ENCODE results near the gene ETFDH.

DNA sequence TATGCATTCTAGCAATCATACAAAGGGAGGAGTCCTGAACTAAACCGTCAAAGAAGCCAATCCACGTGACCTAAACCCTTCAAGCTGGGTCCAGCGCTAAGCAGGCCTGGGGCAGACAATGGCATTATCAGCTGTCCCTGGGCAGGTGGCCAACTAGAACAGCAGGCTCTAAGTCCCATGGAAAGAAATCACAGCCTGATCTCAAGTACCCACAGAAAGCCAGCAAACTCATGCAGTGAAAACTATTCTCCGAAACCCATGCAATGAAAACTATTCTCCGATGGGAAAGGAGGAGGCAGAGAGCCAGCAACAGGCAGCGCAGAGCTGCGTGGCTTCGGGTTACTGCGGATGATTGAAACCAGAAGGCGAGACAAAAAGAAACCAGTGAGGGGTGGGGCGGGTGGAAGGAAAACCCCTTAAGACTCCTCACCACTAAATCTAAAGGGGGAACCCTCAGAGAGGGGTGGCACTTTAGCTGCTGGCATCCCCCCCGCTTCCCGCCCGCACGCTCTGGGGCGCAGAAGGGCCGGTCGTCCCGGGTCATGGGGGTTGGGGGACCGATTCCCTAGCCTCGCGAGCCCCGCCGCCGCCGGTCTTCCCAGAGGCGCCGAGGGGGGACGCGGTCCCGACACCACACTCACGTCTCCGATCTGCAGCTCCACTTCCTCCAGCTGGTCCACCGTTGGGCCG, 976 bp upstream of the ETFDH start:
- TF ChIP-seq, protein P1, sequence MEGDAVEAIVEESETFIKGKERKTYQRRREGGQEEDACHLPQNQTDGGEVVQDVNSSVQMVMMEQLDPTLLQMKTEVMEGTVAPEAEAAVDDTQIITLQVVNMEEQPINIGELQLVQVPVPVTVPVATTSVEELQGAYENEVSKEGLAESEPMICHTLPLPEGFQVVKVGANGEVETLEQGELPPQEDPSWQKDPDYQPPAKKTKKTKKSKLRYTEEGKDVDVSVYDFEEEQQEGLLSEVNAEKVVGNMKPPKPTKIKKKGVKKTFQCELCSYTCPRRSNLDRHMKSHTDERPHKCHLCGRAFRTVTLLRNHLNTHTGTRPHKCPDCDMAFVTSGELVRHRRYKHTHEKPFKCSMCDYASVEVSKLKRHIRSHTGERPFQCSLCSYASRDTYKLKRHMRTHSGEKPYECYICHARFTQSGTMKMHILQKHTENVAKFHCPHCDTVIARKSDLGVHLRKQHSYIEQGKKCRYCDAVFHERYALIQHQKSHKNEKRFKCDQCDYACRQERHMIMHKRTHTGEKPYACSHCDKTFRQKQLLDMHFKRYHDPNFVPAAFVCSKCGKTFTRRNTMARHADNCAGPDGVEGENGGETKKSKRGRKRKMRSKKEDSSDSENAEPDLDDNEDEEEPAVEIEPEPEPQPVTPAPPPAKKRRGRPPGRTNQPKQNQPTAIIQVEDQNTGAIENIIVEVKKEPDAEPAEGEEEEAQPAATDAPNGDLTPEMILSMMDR (IDR thresholded peaks at IDR 0.05 in 2 of 3, conservative IDR thresholded peaks at IDR 0.05 in 1 of 3; ENCODE audit: insufficient read depth in 2 of 3, low read depth in 1 of 3, low read length in 3 of 3): no peak
- TF ChIP-seq YY1 (IDR thresholded peaks at IDR 0.05; ENCODE audit: borderline replicate concordance in 1 of 3, control insufficient read depth in 1 of 3, extremely low read depth in 1 of 3, insufficient read depth in 3 of 3, insufficient read length in 1 of 3, insufficient replicate concordance in 2 of 3, low read depth in 1 of 3, low read length in 2 of 3): no peak
- TF ChIP-seq ELF1 (tag; IDR thresholded peaks at IDR 0.05): no peak
- no peak for TF ChIP-seq PHF21A (IDR thresholded peaks at IDR 0.05; ENCODE audit: borderline replicate concordance, low read depth)
- TF ChIP-seq, protein P2, sequence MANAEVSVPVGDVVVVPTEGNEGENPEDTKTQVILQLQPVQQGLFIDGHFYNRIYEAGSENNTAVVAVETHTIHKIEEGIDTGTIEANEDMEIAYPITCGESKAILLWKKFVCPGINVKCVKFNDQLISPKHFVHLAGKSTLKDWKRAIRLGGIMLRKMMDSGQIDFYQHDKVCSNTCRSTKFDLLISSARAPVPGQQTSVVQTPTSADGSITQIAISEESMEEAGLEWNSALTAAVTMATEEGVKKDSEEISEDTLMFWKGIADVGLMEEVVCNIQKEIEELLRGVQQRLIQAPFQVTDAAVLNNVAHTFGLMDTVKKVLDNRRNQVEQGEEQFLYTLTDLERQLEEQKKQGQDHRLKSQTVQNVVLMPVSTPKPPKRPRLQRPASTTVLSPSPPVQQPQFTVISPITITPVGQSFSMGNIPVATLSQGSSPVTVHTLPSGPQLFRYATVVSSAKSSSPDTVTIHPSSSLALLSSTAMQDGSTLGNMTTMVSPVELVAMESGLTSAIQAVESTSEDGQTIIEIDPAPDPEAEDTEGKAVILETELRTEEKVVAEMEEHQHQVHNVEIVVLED (CRISPR knock-in tag; IDR thresholded peaks at IDR 0.05): no peak
- TF ChIP-seq SMAD4 (CRISPR knock-in tag; conservative IDR thresholded peaks at IDR 0.05): 0 out of 2 replicates have a peak, but pooled peaks have one; percentile 8
- TF ChIP-seq SIX5 (IDR thresholded peaks at IDR 0.05; ENCODE audit: borderline replicate concordance in 1 of 2, insufficient read depth in 1 of 2, low read depth in 1 of 2, low read length in 2 of 2): no peak
- TF ChIP-seq ZNF165 (CRISPR knock-in tag; IDR thresholded peaks at IDR 0.05; ENCODE audit: borderline replicate concordance): no peak

All from K562 (cell line).